ENCODE measurements around the gene SOS1. TPM values are rescaled to one million over a fixed set of nuclear protein-coding genes. Genes with fewer than 3 reads are reported as not detected.
"Not testable (repeated sequence)": the region's sequence is repeated elsewhere in the genome, so short reads cannot be mapped to it uniquely, and the experiment has no call there.

SOS1 gene
- total RNA-seq, 1 donor from 2014 or later: 35.5 TPM

DNA sequence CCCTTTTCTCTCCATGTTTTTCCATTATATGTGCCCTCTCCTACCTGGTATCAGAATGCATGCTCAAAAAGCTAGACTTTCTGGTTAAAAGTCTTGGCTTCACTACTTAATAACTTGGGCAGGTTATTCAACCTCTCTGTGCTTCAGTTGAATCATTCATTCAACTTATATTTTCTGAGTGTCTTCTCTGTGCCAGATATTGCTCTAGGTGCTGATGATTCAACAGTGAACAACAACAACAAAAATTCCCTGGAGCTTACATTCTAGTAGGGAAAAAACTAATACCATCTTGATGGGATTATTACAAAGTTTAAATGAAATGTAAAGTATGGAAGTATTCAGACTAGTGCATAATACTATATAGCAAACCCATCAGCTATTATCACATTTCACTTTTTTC is 55.2 kb downstream of the SOS1 start:
- H3K27me3 Mint-ChIP-seq (ENCODE audit: low read depth): no peaks in the 10 kb centered on the region
- H3K4me3 Mint-ChIP-seq: no peak overlapping the region
- TF ChIP-seq, protein P1, sequence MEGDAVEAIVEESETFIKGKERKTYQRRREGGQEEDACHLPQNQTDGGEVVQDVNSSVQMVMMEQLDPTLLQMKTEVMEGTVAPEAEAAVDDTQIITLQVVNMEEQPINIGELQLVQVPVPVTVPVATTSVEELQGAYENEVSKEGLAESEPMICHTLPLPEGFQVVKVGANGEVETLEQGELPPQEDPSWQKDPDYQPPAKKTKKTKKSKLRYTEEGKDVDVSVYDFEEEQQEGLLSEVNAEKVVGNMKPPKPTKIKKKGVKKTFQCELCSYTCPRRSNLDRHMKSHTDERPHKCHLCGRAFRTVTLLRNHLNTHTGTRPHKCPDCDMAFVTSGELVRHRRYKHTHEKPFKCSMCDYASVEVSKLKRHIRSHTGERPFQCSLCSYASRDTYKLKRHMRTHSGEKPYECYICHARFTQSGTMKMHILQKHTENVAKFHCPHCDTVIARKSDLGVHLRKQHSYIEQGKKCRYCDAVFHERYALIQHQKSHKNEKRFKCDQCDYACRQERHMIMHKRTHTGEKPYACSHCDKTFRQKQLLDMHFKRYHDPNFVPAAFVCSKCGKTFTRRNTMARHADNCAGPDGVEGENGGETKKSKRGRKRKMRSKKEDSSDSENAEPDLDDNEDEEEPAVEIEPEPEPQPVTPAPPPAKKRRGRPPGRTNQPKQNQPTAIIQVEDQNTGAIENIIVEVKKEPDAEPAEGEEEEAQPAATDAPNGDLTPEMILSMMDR (conservative IDR thresholded peaks at IDR 0.05): no peak
- H3K27ac Mint-ChIP-seq (ENCODE audit: unreplicated experiment): no peak overlapping the region
- no peaks in the 10 kb centered on the region for H3K36me3 Mint-ChIP-seq (ENCODE audit: low read depth)
- DNase-seq (ENCODE audit: low read depth, low spot score): no peak
- no peaks in the 10 kb centered on the region for H3K9me3 Mint-ChIP-seq
- peaks cover 5% of the 10 kb centered on the region for H3K4me1 Mint-ChIP-seq

DNA sequence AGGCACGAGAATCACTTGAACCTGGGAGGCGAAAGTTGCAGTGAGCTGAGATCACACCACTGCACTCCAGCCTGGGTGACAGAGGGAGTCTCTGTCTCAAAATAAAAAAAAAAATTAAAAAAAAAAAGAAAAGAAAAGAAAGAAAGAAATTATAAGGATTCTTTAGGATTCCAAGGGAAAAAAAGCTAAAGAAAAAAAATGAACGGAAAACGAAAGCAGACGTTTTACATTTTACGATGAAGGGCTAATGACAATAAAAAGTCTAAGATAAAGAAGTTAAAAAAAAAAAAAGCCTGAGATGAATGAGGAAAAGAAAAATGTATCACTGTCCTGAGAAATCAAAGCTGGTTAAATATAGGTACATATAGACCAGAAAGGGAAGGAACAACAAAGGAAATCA is 58.5 kb downstream of the SOS1 start:
- no peak overlapping the region for H3K27ac Mint-ChIP-seq (ENCODE audit: unreplicated experiment)
- no peak overlapping the region for H3K4me3 Mint-ChIP-seq
- TF ChIP-seq, protein P1 (conservative IDR thresholded peaks at IDR 0.05): no peak
- H3K9me3 Mint-ChIP-seq: no peaks in the 10 kb centered on the region
- DNase-seq (ENCODE audit: low read depth, low spot score): no peak
- no peaks in the 10 kb centered on the region for H3K27me3 Mint-ChIP-seq (ENCODE audit: low read depth)
- no peaks in the 10 kb centered on the region for H3K36me3 Mint-ChIP-seq (ENCODE audit: low read depth)
- peaks cover 7% of the 10 kb centered on the region for H3K4me1 Mint-ChIP-seq

- no peaks in the 10 kb centered on the region for H3K9me3 Mint-ChIP-seq
- no peaks in the 10 kb centered on the region for H3K36me3 Mint-ChIP-seq (ENCODE audit: low read depth)
- H3K4me3 Mint-ChIP-seq: no peak overlapping the region
- TF ChIP-seq, protein P1 (conservative IDR thresholded peaks at IDR 0.05): no peak
- peaks cover 7% of the 10 kb centered on the region for H3K4me1 Mint-ChIP-seq
- H3K27ac Mint-ChIP-seq (ENCODE audit: unreplicated experiment): no peak overlapping the region
- DNase-seq (ENCODE audit: low read depth, low spot score): no peak
- no peaks in the 10 kb centered on the region for H3K27me3 Mint-ChIP-seq (ENCODE audit: low read depth)
These were observed 59.6 kb downstream of the SOS1 start for GRCh38 chr2:39061280-39061679.

GRCh38 chr2:39059366-39059952 is 61.4 kb downstream of the SOS1 start:
- no peak for DNase-seq (ENCODE audit: low read depth, low spot score)
- Mint-ChIP-seq H3K27me3 (ENCODE audit: low read depth) (no peaks in the 10 kb centered on the region), H3K27ac (ENCODE audit: unreplicated experiment) (no peak overlapping the region), H3K36me3 (ENCODE audit: low read depth) (peaks cover 3% of the 10 kb centered on the region), H3K4me3 (no peak overlapping the region), H3K9me3 (no peaks in the 10 kb centered on the region), H3K4me1 (peaks cover 7% of the 10 kb centered on the region)
- TF ChIP-seq, protein P1 (conservative IDR thresholded peaks at IDR 0.05): peak; percentile 89

DNA sequence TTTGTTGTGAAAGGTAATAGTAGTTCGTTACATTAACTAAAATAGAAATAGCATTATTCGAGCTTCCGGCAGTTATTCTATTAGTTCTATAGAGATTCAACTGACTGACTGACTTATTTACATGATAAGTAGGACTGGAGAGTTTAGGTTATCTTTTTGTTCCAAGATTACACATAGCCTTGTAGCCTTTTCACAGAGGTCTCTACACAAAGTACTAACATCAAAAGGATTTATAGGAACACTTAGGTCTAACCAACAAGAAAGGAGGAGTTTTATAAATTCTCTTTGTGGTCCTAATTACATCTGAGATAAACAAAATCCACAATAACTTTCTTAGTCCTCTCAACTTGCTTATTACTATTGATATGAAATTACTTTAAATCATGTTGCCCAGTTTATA is 62.8 kb downstream of the SOS1 start:
- H3K4me3 Mint-ChIP-seq: no peak overlapping the region
- H3K27ac Mint-ChIP-seq (ENCODE audit: unreplicated experiment): no peak overlapping the region
- H3K27me3 Mint-ChIP-seq (ENCODE audit: low read depth): no peaks in the 10 kb centered on the region
- TF ChIP-seq, protein P1 (conservative IDR thresholded peaks at IDR 0.05): no peak
- no peak for DNase-seq (ENCODE audit: low read depth, low spot score)
- H3K9me3 Mint-ChIP-seq: no peaks in the 10 kb centered on the region
- H3K36me3 Mint-ChIP-seq (ENCODE audit: low read depth): peaks cover 14% of the 10 kb centered on the region
- H3K4me1 Mint-ChIP-seq: peaks cover 7% of the 10 kb centered on the region

GRCh38 chr2:39052665-39053064 is 68.2 kb downstream of the SOS1 start:
- H3K36me3 Mint-ChIP-seq (ENCODE audit: low read depth): peaks cover 30% of the 10 kb centered on the region
- not testable (repeated sequence) for DNase-seq (ENCODE audit: low read depth, low spot score); H3K9me3 Mint-ChIP-seq; H3K4me3 Mint-ChIP-seq; H3K27me3 Mint-ChIP-seq (ENCODE audit: low read depth); H3K4me1 Mint-ChIP-seq; H3K27ac Mint-ChIP-seq (ENCODE audit: unreplicated experiment)
